ENCODE data around the gene PPP6R3.
"Not testable (repeated sequence)": the region's sequence is repeated elsewhere in the genome, so short reads cannot be mapped to it uniquely, and the experiment has no call there.

PPP6R3 gene

GRCh38 chr11:68436985-68437926 is 23.3 kb upstream of the PPP6R3 start:
- DNase-seq, result no peak

GRCh38 chr11:68437927-68438657 is 22.5 kb upstream of the PPP6R3 start:
- DNase-seq, result no peak

GRCh38 chr11:68438658-68439259 is 21.8 kb upstream of the PPP6R3 start:
- DNase-seq, result no peak

- no peak for DNase-seq
Observed at GRCh38 chr11:68439355-68440065, 21.0 kb upstream of the PPP6R3 start.

- no peak for DNase-seq
Observed at GRCh38 chr11:68440224-68440623, 20.3 kb upstream of the PPP6R3 start.

GRCh38 chr11:68441466-68442230 is 18.9 kb upstream of the PPP6R3 start:
- no peak for DNase-seq

GRCh38 chr11:68442433-68442832 is 18.1 kb upstream of the PPP6R3 start:
- no peak for DNase-seq

GRCh38 chr11:68444566-68444965 is 16.0 kb upstream of the PPP6R3 start:
- no peak for DNase-seq

GRCh38 chr11:68445531-68446035 is 15.0 kb upstream of the PPP6R3 start:
- no peak for DNase-seq

- DNase-seq, result no peak
Observed at GRCh38 chr11:68446046-68446725, 14.4 kb upstream of the PPP6R3 start.

- no peak for DNase-seq
Observed at GRCh38 chr11:68447015-68447801, 13.3 kb upstream of the PPP6R3 start.

- not testable (repeated sequence) for DNase-seq
Observed at GRCh38 chr11:68447914-68448313, 12.6 kb upstream of the PPP6R3 start.

- DNase-seq, result no peak
Observed at GRCh38 chr11:68448604-68449011, 11.9 kb upstream of the PPP6R3 start.

- DNase-seq, result no peak
Observed at GRCh38 chr11:68449951-68450350, 10.6 kb upstream of the PPP6R3 start.

GRCh38 chr11:68450711-68451110 is 9.8 kb upstream of the PPP6R3 start:
- no peak for DNase-seq

GRCh38 chr11:68454767-68455166 is 5.8 kb upstream of the PPP6R3 start:
- no peak for DNase-seq

- no peak for DNase-seq
Observed at GRCh38 chr11:68455485-68455884, 5.1 kb upstream of the PPP6R3 start.

- DNase-seq, result no peak
Observed at GRCh38 chr11:68457216-68457897, 3.2 kb upstream of the PPP6R3 start.

GRCh38 chr11:68457898-68458249 is 2.7 kb upstream of the PPP6R3 start:
- no peak for DNase-seq

- not testable (repeated sequence) for DNase-seq
Observed at GRCh38 chr11:68458340-68458739, 2.2 kb upstream of the PPP6R3 start.
